ENCODE measurements around the gene THAP10.

GRCh38 chr15:70854666-70854976 is 37.6 kb downstream of the THAP10 start:
- no peak for TF ChIP-seq POLR2AphosphoS5 (IDR thresholded peaks at IDR 0.05; ENCODE audit: low read depth)
- TF ChIP-seq CTCF (IDR thresholded peaks at IDR 0.05; ENCODE audit: insufficient read depth, low read length), result no peak
- no peak for TF ChIP-seq GABPA (IDR thresholded peaks at IDR 0.05; ENCODE audit: low read depth)
- TF ChIP-seq REST (IDR thresholded peaks at IDR 0.05; ENCODE audit: insufficient replicate concordance, low read depth), result no peak
- TF ChIP-seq SPI1 (IDR thresholded peaks at IDR 0.05; ENCODE audit: borderline replicate concordance, low read depth), result no peak
